Loucy (cell line): ENCODE results near the gene ZBTB16.
A peak's percentile ranks its signal among the peaks of the same experiment; 100 is the strongest.

Experiments used
- H2AFZ ChIP-seq: fragments of 200-600 bp; sonication (generic); 2 replicates; pipeline ENCODE4 v1.6.0; 2016; ENCODE audit warnings: antibody characterized with exemption, mild to moderate bottlenecking, low read length, moderate library complexity
- H3F3A ChIP-seq: fragments of 200-600 bp; 2 replicates; pipeline ENCODE4 v1.6.0; 2016; ENCODE audit warnings: antibody characterized with exemption, low read depth, mild to moderate bottlenecking
- H3K27me3 ChIP-seq: fragments of 200-600 bp; sonication (generic); 2 replicates; pipeline ENCODE4 v1.6.1; 2014; ENCODE audit warnings: low read length, mild to moderate bottlenecking; ENCODE audit not compliant: insufficient read depth, poor library complexity, severe bottlenecking
- H3K36me3 ChIP-seq: fragments of 200-600 bp; sonication (generic); 2 replicates; pipeline ENCODE4 v1.6.1; 2016; ENCODE audit warnings: low read length; ENCODE audit not compliant: insufficient read depth
- H3K4me1 ChIP-seq: fragments of 200-600 bp; sonication (generic); 2 replicates; pipeline ENCODE4 v1.5.1; 2014; ENCODE audit warnings: low read length, mild to moderate bottlenecking; ENCODE audit not compliant: insufficient read depth, poor library complexity, severe bottlenecking
- H3K4me2 ChIP-seq: fragments of 200-600 bp; sonication (generic); 2 replicates; pipeline ENCODE4 v1.6.0; 2014; ENCODE audit warnings: antibody characterized with exemption, low read length, low read depth, mild to moderate bottlenecking; ENCODE audit not compliant: poor library complexity, severe bottlenecking
- H3K4me3 ChIP-seq: fragments of 200-600 bp; sonication (generic); 2 replicates; pipeline ENCODE4 v1.5.1; 2014; ENCODE audit warnings: low read length, mild to moderate bottlenecking, mixed read lengths; ENCODE audit not compliant: poor library complexity, severe bottlenecking
- H3K79me2 ChIP-seq: fragments of 200-600 bp; sonication (generic); 2 replicates; pipeline ENCODE4 v1.6.1; 2014; ENCODE audit warnings: low read length; ENCODE audit not compliant: insufficient read depth
- H3K9ac ChIP-seq: fragments of 200-600 bp; sonication (generic); 2 replicates; pipeline ENCODE4 v1.6.0; 2014; ENCODE audit warnings: mild to moderate bottlenecking, low read depth, low read length, moderate library complexity; ENCODE audit not compliant: poor library complexity, severe bottlenecking
- H3K9me2 ChIP-seq: fragments of 200-600 bp; sonication (generic); replicated peaks from 2 replicates; pipeline ENCODE4 v1.6.1; 2016; ENCODE audit warnings: low read depth, low read length, mixed read lengths
- H3K9me3 ChIP-seq: fragments of 200-600 bp; sonication (generic); 2 replicates; pipeline ENCODE4 v1.6.1; 2014; ENCODE audit warnings: mild to moderate bottlenecking, antibody characterized with exemption, low read length, low read depth; ENCODE audit not compliant: insufficient read depth
- H4K20me1 ChIP-seq: fragments of 200-600 bp; sonication (generic); 2 replicates; pipeline ENCODE4 v1.6.0; 2014; ENCODE audit warnings: antibody characterized with exemption, low read length, mild to moderate bottlenecking; ENCODE audit not compliant: insufficient read depth, poor library complexity, severe bottlenecking
- EZH2phosphoT487 ChIP-seq: fragments of 200-600 bp; IDR thresholded peaks from 2 replicates; pipeline ENCODE4 v1.6.1; 2018; ENCODE audit warnings: antibody characterized with exemption, mild to moderate bottlenecking, moderate library complexity, borderline replicate concordance
- TF ChIP-seq, protein P1 (sequence below): fragments of 200-600 bp; sonication (generic); conservative IDR thresholded peaks from 2 replicates; pipeline ENCODE4 v1.5.1; 2014; ENCODE audit warnings: mild to moderate bottlenecking, antibody characterized with exemption, low read length

Gene ZBTB16

DNA sequence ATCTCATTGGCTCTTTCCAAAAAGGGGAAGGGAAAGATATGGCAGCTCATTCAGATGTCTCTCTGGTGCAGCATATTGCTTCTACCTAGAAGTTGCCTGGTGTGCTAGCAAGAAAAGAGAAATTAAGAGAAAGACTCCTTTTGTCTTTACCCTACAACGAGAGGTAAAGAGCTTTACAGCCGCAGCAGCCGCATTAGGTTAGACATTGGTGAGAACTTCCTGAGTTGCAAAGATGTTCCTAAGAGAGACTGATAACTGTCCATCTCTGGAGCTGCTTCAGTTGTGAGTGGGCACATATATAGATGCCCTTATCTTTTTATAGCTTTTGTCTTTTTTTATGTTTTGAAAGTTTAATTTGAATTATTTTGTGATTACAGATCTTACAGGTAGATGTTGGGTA is 155.9 kb downstream of the ZBTB16 start:
- Histone ChIP-seq H3K27me3 (no peaks in the 10 kb centered on the region), H3K9me3 (no peaks in the 10 kb centered on the region), H2AFZ (no peak overlapping the region)

GRCh38 chr11:114215871-114216795 is 156.6 kb downstream of the ZBTB16 start:
- no peaks in the 10 kb centered on the region; the same call in 1 of the 2 replicates for H3F3A ChIP-seq
- no peaks in the 10 kb centered on the region for H3K9me2 ChIP-seq
- H3K4me1 ChIP-seq: peaks cover 67% of the 10 kb centered on the region
- H3K27me3 ChIP-seq: no peaks in the 10 kb centered on the region
- peak overlapping the region; percentile 72 for H3K4me2 ChIP-seq
- peak overlapping the region; percentile 37 for H3K4me3 ChIP-seq
- H4K20me1 ChIP-seq: no peaks in the 10 kb centered on the region
- no peak overlapping the region for H2AFZ ChIP-seq
- peak overlapping the region; percentile 65 for H3K9ac ChIP-seq
- no peaks in the 10 kb centered on the region for H3K79me2 ChIP-seq
- TF ChIP-seq, protein P1, sequence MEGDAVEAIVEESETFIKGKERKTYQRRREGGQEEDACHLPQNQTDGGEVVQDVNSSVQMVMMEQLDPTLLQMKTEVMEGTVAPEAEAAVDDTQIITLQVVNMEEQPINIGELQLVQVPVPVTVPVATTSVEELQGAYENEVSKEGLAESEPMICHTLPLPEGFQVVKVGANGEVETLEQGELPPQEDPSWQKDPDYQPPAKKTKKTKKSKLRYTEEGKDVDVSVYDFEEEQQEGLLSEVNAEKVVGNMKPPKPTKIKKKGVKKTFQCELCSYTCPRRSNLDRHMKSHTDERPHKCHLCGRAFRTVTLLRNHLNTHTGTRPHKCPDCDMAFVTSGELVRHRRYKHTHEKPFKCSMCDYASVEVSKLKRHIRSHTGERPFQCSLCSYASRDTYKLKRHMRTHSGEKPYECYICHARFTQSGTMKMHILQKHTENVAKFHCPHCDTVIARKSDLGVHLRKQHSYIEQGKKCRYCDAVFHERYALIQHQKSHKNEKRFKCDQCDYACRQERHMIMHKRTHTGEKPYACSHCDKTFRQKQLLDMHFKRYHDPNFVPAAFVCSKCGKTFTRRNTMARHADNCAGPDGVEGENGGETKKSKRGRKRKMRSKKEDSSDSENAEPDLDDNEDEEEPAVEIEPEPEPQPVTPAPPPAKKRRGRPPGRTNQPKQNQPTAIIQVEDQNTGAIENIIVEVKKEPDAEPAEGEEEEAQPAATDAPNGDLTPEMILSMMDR: no peak
- TF ChIP-seq EZH2phosphoT487: no peak
- H3K9me3 ChIP-seq: no peaks in the 10 kb centered on the region
- no peaks in the 10 kb centered on the region for H3K36me3 ChIP-seq

More for the DNA sequence above, 155.9 kb downstream of the ZBTB16 start:
- Histone ChIP-seq H3K9me2 (no peaks in the 10 kb centered on the region), H3K36me3 (no peaks in the 10 kb centered on the region), H3K4me1 (peaks cover 67% of the 10 kb centered on the region), H4K20me1 (no peaks in the 10 kb centered on the region), H3K4me3 (peak overlapping the region; percentile 37), H3F3A (no peaks in the 10 kb centered on the region; the same call in 1 of the 2 replicates), H3K9ac (peak overlapping the region; percentile 65), H3K79me2 (no peaks in the 10 kb centered on the region), H3K4me2 (peak overlapping the region; percentile 72)
- TF ChIP-seq EZH2phosphoT487: no peak
- TF ChIP-seq, protein P1: no peak

DNA sequence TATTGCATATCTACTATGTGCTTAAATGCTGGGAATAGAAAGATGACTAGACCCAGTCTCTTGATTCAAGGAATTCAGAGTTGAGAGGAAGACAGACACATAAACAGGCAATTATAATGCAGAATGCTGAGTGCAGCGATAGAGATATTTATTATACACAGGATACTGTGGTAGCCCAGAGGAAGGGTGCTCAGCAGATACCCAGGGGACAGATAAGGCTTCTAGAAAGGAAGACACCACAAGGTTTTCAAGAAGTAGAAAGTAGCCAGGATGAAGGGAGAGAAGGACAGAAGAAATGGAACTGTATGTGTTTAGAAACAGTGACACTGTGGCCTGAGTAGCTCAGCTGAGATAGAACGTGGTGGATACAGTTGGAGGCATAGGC is 157.3 kb downstream of the ZBTB16 start:
- Histone ChIP-seq H3K9ac (peak overlapping the region; percentile 65), H3K4me1 (peaks cover 67% of the 10 kb centered on the region), H4K20me1 (no peaks in the 10 kb centered on the region), H3K4me2 (peak overlapping the region; percentile 72), H2AFZ (no peak overlapping the region), H3K9me2 (no peaks in the 10 kb centered on the region), H3K4me3 (peak overlapping the region; percentile 37), H3F3A (no peaks in the 10 kb centered on the region; the same call in 1 of the 2 replicates), H3K36me3 (no peaks in the 10 kb centered on the region), H3K27me3 (no peaks in the 10 kb centered on the region), H3K9me3 (no peaks in the 10 kb centered on the region), H3K79me2 (no peaks in the 10 kb centered on the region)
- TF ChIP-seq, protein P1: no peak
